HG02943 (cell line): ENCODE measurements around the gene RAMP3.

Experiments
- ATAC-seq: cut with Tn5 transposase; IDR thresholded peaks from one replicate; pipeline ENCODE4 v1.9.1; 2021; ENCODE audit warnings: mild to moderate bottlenecking, low read depth, moderate library complexity; ENCODE audit not compliant: unreplicated experiment

Gene RAMP3

DNA sequence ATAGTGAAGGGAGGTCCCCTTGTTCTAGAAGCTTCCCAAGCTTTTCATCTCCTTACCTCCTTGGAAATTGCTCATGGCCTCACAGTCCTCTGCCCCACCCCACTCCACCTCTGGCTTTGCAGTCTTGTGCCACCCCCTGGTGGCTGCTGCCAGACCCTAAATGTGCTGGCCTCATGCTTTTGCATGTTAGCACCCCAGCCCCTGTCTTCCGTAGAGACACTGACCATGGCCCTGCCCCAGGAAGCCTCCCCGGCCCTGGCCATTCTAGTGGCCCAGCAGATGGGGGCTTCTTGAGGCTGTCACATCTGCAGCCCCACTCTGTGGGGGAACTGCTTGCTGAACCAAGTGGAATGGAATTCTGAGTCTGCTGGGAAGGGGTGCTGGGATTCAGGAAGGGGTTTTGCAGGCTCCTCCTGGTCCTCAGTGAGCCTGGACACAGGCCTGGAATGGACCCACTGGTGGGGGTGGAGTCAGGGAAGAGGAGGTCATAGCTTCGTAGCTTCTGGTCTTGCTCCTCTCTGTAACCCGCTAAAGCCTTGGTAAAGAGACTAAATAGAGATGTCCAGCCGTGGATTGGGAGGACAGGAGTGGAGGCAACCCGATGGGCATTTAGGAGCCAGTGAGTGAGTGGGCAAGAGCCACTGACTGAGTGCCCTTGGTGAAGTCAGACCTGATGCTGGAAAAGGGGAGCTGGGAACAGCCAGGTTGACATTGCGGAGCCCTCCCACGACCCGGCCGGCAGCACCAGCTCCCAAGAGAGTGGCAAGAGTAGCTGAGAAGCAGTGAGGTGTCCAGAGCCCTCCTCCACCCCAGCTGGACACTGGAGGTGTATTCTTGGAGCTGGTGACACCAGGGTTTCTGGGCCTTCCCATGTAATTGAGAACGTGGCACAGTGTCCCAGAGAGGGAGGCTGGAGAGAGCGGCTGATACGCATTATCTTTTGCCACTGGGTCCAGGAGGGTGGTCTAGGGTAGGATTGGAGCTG is 20.9 kb downstream of the RAMP3 start:
- ATAC-seq: no peak

DNA sequence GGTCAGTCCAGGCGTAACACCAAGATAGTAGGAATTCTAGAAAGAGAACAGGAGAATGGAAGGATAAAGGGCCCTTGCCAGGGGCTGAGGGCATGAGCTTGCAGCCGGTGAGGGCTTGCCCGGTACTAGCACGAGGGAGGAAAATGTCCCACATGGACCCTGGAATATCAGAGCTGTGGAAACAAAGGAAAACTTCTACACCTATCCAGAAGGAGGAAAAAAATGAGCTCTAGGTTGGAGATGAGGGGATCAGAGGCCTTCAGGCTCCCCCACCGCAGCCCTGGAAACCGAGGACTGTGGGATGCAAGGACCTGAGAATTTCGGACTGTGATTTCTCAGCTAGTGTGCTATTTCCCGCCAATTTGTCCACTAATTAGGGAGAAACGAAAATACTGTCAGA is 22.1 kb downstream of the RAMP3 start:
- no peak for ATAC-seq

GRCh38 chr7:45180084-45180986 is 22.7 kb downstream of the RAMP3 start:
- no peak for ATAC-seq

GRCh38 chr7:45181286-45181960 is 23.8 kb downstream of the RAMP3 start:
- ATAC-seq: no peak

- ATAC-seq: no peak
Observed at GRCh38 chr7:45181991-45182855, 24.6 kb downstream of the RAMP3 start.

DNA sequence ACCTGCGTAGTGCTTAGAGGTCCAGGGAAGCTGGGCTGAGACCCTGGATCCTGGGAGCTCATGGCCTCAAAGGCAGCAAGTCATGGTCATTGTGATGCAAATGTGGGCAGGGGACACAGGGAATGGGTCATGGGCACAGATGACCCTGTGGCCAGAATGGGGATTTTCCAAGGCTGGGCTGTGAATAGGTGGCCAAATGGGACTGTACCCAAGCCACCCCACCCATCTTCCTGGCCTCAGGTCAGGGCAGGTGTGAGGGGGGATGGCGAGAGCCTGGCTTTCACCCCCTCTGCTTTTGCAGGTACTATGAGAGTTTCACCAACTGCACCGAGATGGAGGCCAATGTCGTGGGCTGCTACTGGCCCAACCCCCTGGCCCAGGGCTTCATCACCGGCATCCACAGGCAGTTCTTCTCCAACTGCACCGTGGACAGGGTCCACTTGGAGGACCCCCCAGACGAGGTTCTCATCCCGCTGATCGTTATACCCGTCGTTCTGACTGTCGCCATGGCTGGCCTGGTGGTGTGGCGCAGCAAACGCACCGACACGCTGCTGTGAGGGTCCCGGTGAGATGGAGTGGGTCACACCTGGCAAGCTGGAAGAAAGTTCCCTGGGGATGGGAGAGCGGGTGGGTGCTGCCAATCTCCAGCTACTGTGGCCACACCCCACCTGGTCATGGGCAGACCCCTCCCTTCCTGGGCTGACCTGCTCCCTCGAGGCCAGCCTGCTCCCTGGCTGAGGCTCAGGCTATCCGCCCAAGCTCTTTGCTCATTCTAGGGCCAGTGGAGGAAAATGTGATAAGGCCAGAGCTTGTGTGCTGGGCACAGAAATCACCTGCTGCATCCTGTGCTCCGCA is 25.5 kb downstream of the RAMP3 start:
- ATAC-seq: no peak

DNA sequence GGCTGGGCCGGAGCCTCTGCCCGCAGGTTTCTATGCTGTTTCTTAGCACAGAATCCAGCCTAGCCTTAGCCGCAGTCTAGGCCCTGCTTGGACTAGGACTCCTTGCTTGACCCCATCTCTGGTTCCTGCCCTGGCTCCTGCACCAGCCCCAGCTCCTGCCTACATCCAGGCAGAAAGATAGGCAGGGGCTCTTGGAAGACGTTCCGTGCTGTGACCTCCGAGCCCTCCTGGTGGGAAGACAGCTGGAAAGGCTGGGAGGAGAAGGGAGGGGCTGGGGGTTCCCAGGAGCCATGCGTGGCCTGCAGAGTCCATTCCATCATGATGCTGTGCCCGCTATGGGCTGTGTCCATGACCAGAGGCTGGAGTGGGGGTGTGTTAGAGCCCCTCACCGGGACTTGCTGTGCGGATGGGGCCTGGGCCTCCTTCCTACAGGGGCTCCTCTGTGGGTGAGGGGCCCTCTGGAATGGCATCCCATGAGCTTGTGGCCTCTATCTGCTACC is 26.2 kb downstream of the RAMP3 start:
- ATAC-seq: no peak

GRCh38 chr7:45184326-45185027 is 26.9 kb downstream of the RAMP3 start:
- no peak for ATAC-seq

- no peak for ATAC-seq
Observed at GRCh38 chr7:45185028-45185863, 27.7 kb downstream of the RAMP3 start.

DNA sequence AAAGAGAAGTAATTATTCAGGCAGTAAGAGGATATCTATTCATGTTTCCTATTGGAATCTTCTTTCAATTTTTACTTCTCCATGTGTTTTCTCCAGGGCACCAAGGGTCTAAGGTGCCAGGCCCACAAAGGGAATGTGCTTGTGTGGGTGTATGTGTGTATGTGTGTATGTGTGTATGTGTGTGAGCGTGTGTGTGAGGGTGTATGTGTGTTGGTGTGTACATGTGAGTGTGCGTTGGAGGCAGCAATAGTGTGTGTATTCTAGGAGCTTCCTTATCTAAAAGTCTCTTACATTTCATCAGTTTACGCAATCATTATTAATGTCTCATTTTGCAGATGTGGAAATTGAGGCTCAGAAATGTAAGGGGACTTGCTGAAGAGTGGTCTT is 28.3 kb downstream of the RAMP3 start:
- no peak for ATAC-seq

- no peak for ATAC-seq
Observed at GRCh38 chr7:45186261-45186813, 28.7 kb downstream of the RAMP3 start.

- ATAC-seq: no peak
Observed at GRCh38 chr7:45187089-45187945, 29.7 kb downstream of the RAMP3 start.

DNA sequence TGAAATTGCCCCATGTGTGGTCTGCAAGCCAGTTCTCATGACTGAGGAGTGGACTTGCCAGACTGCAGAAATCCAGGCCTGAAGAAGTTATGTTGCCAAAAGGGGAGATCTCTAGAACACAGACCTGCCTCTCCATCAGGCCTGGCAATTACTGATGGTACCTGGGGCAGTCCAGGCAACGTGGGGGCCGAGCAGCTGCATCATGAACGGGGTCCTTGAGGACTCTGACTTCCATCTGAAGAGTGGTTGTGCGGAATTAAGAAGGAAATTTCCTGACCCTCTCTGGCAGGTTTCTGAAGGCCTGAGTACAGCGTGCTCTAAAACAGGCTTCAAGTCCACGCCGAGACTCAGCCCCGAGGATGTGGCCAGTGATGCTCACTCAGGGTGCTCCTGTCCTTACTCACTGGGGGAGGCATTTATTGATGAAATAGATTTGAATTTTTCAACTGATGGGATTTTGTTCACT is 30.4 kb downstream of the RAMP3 start:
- no peak for ATAC-seq

DNA sequence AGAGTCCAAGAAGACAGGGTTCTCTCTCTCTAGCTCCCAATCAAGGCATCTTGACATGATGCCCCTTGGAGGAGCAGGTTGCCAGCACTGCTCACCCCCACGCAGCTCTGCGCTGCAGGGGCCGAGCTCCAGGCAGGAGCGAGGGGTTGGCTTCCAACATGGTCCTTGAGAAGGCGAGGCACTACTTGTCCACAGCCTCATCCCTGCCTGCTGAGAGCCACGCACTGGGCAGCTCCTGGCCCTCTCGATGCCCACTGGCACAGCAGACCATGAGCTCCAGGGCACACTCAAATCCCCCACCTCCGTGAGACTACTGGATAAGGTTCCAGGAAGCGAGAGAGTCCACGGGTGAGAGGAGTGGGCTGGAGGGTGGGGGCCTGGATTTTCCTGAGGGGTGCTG is 31.1 kb downstream of the RAMP3 start:
- ATAC-seq: no peak

DNA sequence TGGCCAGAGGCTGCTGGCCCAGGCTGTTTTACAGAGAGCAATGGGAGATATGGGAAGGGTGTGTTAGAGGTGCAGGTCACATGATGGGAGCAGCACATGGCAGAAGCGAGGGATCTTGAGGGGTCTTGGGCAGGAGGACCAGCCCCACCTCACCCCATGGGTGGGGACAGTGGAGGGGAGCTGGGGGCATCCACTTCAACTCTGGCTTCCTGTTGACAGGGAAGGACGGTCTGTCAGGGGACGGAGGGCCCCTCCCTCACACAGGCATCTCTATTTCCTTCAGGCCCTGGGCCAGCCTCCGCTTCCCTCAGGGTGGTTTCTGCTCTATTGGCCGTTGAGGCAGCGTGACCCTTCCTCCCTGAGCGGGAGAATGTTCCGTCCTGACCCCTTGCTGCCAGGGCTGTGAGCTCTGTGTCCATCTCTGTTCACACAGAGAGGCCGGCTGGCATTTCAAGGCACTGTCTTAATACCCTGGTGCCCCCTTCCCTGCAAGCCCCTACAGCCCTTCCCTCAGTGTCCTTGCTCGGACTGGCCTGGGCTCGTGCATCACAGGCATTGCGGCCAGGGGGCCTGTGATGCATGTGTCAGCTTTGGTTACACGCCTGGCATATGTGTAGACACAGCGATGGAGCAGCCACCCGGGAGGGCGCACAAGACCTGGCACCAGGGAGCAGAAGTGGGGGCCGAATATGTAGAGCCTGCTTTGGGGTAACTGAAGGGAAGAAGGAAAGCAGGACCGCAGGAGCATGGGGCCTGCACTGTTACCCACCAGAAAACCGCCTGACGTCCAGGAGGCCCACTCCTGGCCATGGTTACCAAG is 31.8 kb downstream of the RAMP3 start:
- no peak for ATAC-seq
